ENCODE measurements around the gene REEP5.
"Not testable (repeated sequence)": the region's sequence is repeated elsewhere in the genome, so short reads cannot be mapped to it uniquely, and the experiment has no call there.

The REEP5 gene

DNA sequence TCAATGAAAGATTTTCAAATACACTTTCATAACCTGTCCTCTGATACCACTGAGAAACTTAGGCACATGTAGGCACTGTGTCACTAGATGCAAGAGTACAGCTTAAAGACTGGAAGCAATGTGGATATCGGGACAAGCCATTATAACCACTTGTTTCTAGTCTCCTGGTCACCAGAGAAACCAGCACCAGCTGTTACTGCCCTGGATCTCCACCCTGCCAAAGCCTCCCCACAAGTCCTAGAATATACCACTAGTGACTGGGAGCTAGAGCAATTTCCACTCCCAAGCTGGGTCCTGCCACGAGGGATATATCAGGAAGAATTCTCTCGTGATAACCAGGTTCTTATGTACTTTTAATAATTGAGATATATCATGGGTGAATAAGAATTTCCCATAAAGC is 19.5 kb downstream of the REEP5 start:
- Histone ChIP-seq H3K27me3 (ENCODE audit: control insufficient read depth in 5 of 5, insufficient read depth in 4 of 5, low read length in 5 of 5) (no peaks in the 10 kb centered on the region), H3K9ac (ENCODE audit: low read length in 5 of 5) (no peak overlapping the region), H3K4me1 (ENCODE audit: control insufficient read depth in 5 of 5, insufficient read depth in 5 of 5, low read length in 5 of 5) (peaks cover 0 to 10% (median 8%) of the 10 kb centered on the region in 5 donors), H3K9me3 (ENCODE audit: control insufficient read depth in 5 of 5, low read length in 5 of 5) (no peaks in the 10 kb centered on the region), H3K4me3 (ENCODE audit: low read depth in 1 of 5, low read length in 5 of 5) (no peak overlapping the region), H3K27ac (ENCODE audit: low read depth, low read length) (no peak overlapping the region), H3K36me3 (ENCODE audit: control insufficient read depth in 5 of 5, insufficient read depth in 5 of 5, low read length in 5 of 5) (peaks cover 15 to 47% (median 26%) of the 10 kb centered on the region in 5 donors)

DNA sequence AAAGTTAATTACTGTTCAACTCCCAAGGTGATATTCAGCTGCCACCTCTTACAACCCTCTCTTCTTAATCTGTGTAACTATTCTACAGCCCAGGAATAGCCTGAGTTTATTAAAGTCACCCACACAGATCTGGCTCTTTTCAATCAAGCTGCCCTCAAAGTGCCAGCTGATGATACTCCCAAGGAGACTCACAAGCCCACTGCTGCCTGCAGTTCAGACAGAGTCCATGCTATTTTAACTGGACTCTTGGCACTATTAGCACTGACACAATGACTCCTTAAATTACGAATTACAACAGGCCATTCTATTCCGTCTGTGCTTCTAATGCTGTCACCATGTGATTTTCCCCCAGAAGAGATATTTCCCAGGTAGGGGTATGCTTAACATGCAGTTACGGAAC is 26.3 kb downstream of the REEP5 start:
- peaks cover 0 to 7% (median 7%) of the 10 kb centered on the region in 5 donors for H3K4me1 ChIP-seq (ENCODE audit: control insufficient read depth in 5 of 5, insufficient read depth in 5 of 5, low read length in 5 of 5)
- H3K9ac ChIP-seq (ENCODE audit: low read length in 5 of 5), result peak overlapping the region in 1 of 5 donors; percentile 45
- H3K9me3 ChIP-seq (ENCODE audit: control insufficient read depth in 5 of 5, low read length in 5 of 5), result no peaks in the 10 kb centered on the region
- H3K36me3 ChIP-seq (ENCODE audit: control insufficient read depth in 5 of 5, insufficient read depth in 5 of 5, low read length in 5 of 5), result peaks cover 15 to 42% (median 28%) of the 10 kb centered on the region in 5 donors
- no peak overlapping the region for H3K4me3 ChIP-seq (ENCODE audit: low read depth in 1 of 5, low read length in 5 of 5)
- no peak overlapping the region for H3K27ac ChIP-seq (ENCODE audit: low read depth, low read length)
- no peaks in the 10 kb centered on the region for H3K27me3 ChIP-seq (ENCODE audit: control insufficient read depth in 5 of 5, insufficient read depth in 4 of 5, low read length in 5 of 5)

DNA sequence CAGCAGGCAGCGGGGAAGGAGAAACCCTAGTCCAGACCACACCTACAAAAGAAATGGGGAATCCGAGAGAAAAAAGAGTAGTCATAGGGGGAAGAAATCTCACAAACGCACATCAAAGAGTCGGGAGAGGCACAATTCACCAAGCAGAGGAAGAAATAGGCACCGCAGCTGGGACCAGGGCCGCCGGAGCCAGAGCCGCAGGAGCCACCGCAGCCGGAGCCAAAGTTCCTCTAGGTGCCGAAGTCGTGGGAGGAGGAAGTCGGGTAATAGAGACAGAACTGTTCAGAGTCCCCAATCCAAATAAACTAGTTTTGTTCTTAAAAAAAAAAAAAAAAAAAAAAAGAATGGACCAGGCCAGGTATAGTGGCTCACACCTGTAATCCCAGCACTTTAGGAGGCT is 29.3 kb downstream of the REEP5 start:
- Histone ChIP-seq H3K9me3 (ENCODE audit: control insufficient read depth in 5 of 5, low read length in 5 of 5) (no peaks in the 10 kb centered on the region), H3K4me3 (ENCODE audit: low read depth in 1 of 5, low read length in 5 of 5) (no peak overlapping the region), H3K27ac (ENCODE audit: low read depth, low read length) (no peak overlapping the region), H3K27me3 (ENCODE audit: control insufficient read depth in 5 of 5, insufficient read depth in 4 of 5, low read length in 5 of 5) (no peaks in the 10 kb centered on the region), H3K36me3 (ENCODE audit: control insufficient read depth in 5 of 5, insufficient read depth in 5 of 5, low read length in 5 of 5) (peaks cover 6 to 30% (median 20%) of the 10 kb centered on the region in 5 donors), H3K4me1 (ENCODE audit: control insufficient read depth in 5 of 5, insufficient read depth in 5 of 5, low read length in 5 of 5) (peaks cover 0 to 7% (median 7%) of the 10 kb centered on the region in 5 donors), H3K9ac (ENCODE audit: low read length in 5 of 5) (no peak overlapping the region)

DNA sequence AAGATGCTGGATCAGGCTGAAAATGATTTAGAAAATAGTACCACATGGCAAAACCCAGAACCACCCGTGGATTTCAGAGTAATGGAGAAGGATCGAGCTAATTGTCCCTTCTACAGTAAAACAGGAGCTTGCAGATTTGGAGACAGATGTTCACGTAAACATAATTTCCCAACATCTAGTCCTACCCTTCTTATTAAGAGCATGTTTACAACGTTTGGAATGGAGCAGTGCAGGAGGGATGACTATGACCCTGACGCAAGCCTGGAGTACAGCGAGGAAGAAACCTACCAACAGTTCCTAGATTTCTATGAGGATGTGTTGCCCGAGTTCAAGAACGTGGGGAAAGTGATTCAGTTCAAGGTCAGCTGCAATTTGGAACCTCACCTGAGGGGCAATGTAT is 30.0 kb downstream of the REEP5 start:
- H3K4me1 ChIP-seq (ENCODE audit: control insufficient read depth in 5 of 5, insufficient read depth in 5 of 5, low read length in 5 of 5); H3K27ac ChIP-seq (ENCODE audit: low read depth, low read length); H3K9ac ChIP-seq (ENCODE audit: low read length in 5 of 5); H3K4me3 ChIP-seq (ENCODE audit: low read depth in 1 of 5, low read length in 5 of 5); H3K9me3 ChIP-seq (ENCODE audit: control insufficient read depth in 5 of 5, low read length in 5 of 5); H3K27me3 ChIP-seq (ENCODE audit: control insufficient read depth in 5 of 5, insufficient read depth in 4 of 5, low read length in 5 of 5): not testable (repeated sequence)
- H3K36me3 ChIP-seq (ENCODE audit: control insufficient read depth in 5 of 5, insufficient read depth in 5 of 5, low read length in 5 of 5), result peaks cover 6 to 34% (median 21%) of the 10 kb centered on the region in 5 donors

DNA sequence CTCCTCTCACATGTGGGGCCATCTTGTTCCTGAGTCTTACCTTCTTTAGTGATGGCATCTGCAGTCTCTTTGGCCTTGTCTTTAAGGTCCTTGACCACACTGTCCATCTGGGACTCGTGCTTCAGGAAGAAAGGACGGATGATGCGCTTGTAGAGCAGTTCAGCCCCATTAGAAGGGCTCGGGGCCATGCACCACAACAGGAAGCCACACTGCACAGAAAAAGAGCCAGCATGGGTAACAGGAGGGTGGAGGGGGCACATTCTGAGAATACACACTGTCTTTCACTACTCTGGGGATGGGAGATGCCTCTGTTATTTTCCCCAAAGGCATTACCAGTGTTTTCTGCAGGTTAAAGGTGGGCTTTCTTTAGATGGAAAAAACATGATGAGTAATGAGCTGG is 35.1 kb downstream of the REEP5 start:
- Histone ChIP-seq H3K4me3 (ENCODE audit: low read depth in 1 of 5, low read length in 5 of 5) (no peak overlapping the region), H3K36me3 (ENCODE audit: control insufficient read depth in 5 of 5, insufficient read depth in 5 of 5, low read length in 5 of 5) (peaks cover 37 to 60% (median 51%) of the 10 kb centered on the region in 5 donors), H3K27ac (ENCODE audit: low read depth, low read length) (no peak overlapping the region)

DNA sequence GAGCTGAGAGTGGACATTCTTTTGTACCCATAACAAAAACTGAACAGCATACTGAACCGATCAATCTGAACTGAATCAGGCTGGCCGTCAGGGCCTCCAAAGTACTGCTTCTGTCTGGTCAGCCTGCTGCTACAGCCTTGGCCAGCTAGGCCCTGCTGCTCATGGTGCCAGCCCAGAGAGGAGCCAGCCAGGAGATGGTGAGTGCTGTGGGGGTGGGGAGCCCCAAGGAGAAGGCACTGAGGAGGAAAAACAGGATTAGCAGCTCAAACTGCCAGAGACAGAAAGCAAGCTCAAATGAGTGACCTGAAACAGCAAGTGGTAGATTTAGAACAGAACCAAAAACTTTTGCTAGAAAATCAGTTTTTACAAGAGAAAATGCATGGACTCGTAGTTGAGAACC is 37.0 kb downstream of the REEP5 start:
- no peaks in the 10 kb centered on the region for H3K9me3 ChIP-seq (ENCODE audit: control insufficient read depth in 5 of 5, low read length in 5 of 5)
- no peak overlapping the region for H3K27ac ChIP-seq (ENCODE audit: low read depth, low read length)
- H3K36me3 ChIP-seq (ENCODE audit: control insufficient read depth in 5 of 5, insufficient read depth in 5 of 5, low read length in 5 of 5), result peaks cover 36 to 74% (median 65%) of the 10 kb centered on the region in 5 donors
- H3K4me1 ChIP-seq (ENCODE audit: control insufficient read depth in 5 of 5, insufficient read depth in 5 of 5, low read length in 5 of 5), result peaks cover 0 to 4% (median 0%) of the 10 kb centered on the region in 5 donors
- H3K9ac ChIP-seq (ENCODE audit: low read length in 5 of 5), result no peak overlapping the region
- H3K4me3 ChIP-seq (ENCODE audit: low read depth in 1 of 5, low read length in 5 of 5), result no peak overlapping the region
- no peaks in the 10 kb centered on the region for H3K27me3 ChIP-seq (ENCODE audit: control insufficient read depth in 5 of 5, insufficient read depth in 4 of 5, low read length in 5 of 5)

More for the DNA sequence above, 35.1 kb downstream of the REEP5 start:
- H3K27me3 ChIP-seq (ENCODE audit: control insufficient read depth in 5 of 5, insufficient read depth in 4 of 5, low read length in 5 of 5), result no peaks in the 10 kb centered on the region
- no peak overlapping the region for H3K9ac ChIP-seq (ENCODE audit: low read length in 5 of 5)
- H3K4me1 ChIP-seq (ENCODE audit: control insufficient read depth in 5 of 5, insufficient read depth in 5 of 5, low read length in 5 of 5), result peaks cover 0 to 4% (median 0%) of the 10 kb centered on the region in 5 donors
- no peaks in the 10 kb centered on the region for H3K9me3 ChIP-seq (ENCODE audit: control insufficient read depth in 5 of 5, low read length in 5 of 5)

DNA sequence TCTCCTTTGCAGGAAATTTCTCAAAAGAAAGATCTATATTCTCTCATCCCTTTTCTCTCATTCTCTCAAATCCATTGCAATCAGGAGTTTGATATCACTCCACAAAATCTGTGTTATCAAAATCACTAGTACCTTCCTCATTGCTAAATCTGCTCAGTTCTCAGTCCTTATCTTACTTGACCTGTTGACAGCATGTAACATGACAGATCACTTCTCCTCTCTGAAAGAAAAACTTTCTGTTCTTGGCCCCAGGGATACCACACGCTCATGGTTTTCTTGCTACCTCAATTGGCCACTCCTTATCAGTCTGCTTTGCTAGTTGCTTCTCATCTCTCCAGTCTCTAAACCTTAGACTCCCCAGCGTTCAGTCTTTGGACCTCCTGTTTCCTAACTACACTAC is 38.8 kb downstream of the REEP5 start:
- H3K27ac ChIP-seq (ENCODE audit: low read depth, low read length), result no peak overlapping the region

DNA sequence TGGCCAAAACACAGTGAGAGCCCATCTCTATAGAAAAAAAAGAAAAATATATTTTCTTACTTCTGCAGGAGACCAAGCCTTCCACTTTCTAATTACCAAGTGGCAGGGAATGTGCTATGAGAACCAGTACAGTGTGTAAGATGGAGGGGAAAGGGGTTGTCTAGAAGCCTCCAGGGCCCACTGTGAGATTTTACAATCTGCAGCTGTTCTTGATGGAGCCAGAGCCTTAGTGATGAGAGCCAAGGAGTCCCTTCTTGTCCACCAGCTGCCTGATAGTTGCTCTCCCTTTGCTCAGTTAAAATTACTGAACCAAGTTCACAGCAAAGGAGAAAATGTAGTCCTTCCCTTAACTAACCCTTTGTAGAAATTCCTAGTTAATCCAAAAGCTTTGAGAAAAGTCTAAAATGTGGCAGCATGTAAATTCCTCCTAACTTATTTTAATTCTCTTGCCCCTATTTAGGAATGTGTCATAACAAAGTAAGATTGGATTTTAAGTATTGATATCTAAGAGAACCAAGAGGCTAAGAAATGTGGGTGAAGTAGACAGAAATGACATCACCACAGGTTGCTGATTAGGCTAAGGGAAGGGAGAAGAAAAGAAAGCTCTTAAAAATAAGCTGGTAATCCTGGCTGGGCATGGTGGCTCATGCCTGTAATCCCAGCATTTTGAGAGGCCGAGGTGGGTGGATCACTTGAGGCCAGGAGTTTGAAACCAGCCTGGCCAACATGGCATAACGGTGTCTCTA is 41.6 kb downstream of the REEP5 start:
- Histone ChIP-seq H3K27me3 (ENCODE audit: control insufficient read depth in 5 of 5, insufficient read depth in 4 of 5, low read length in 5 of 5) (no peaks in the 10 kb centered on the region), H3K36me3 (ENCODE audit: control insufficient read depth in 5 of 5, insufficient read depth in 5 of 5, low read length in 5 of 5) (peaks cover 48 to 73% (median 67%) of the 10 kb centered on the region in 5 donors), H3K27ac (ENCODE audit: low read depth, low read length) (no peak overlapping the region), H3K9me3 (ENCODE audit: control insufficient read depth in 5 of 5, low read length in 5 of 5) (no peaks in the 10 kb centered on the region), H3K4me1 (ENCODE audit: control insufficient read depth in 5 of 5, insufficient read depth in 5 of 5, low read length in 5 of 5) (peaks cover 0 to 11% (median 0%) of the 10 kb centered on the region in 5 donors), H3K4me3 (ENCODE audit: low read depth in 1 of 5, low read length in 5 of 5) (no peak overlapping the region), H3K9ac (ENCODE audit: low read length in 5 of 5) (no peak overlapping the region)

More for the DNA sequence above, 38.8 kb downstream of the REEP5 start:
- no peaks in the 10 kb centered on the region for H3K9me3 ChIP-seq (ENCODE audit: control insufficient read depth in 5 of 5, low read length in 5 of 5)
- H3K4me3 ChIP-seq (ENCODE audit: low read depth in 1 of 5, low read length in 5 of 5), result no peak overlapping the region
- peaks cover 45 to 80% (median 73%) of the 10 kb centered on the region in 5 donors for H3K36me3 ChIP-seq (ENCODE audit: control insufficient read depth in 5 of 5, insufficient read depth in 5 of 5, low read length in 5 of 5)
- peaks cover 0 to 4% (median 0%) of the 10 kb centered on the region in 5 donors for H3K4me1 ChIP-seq (ENCODE audit: control insufficient read depth in 5 of 5, insufficient read depth in 5 of 5, low read length in 5 of 5)
- H3K9ac ChIP-seq (ENCODE audit: low read length in 5 of 5), result no peak overlapping the region
- H3K27me3 ChIP-seq (ENCODE audit: control insufficient read depth in 5 of 5, insufficient read depth in 4 of 5, low read length in 5 of 5), result no peaks in the 10 kb centered on the region

DNA sequence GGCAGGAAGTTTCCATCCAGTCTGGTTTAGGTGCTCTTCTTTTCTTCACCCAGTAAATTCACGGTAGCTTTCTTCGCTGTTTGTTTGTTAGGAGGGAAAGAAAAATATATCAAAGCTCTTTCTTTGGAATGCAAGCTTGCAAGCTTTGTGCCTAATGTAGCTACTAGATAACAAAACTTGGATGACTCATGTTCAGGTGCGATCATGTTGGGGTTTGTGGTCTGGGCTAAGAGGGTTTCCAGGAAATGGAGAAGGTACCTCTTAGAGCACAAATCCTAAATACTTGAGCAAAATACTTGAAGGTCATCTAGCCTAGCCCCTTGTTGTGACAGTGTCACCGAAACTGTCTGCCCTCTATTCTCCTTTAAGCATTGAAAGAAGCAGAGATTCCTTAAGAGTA is 43.3 kb downstream of the REEP5 start:
- H3K27ac ChIP-seq (ENCODE audit: low read depth, low read length), result no peak overlapping the region
- no peak overlapping the region for H3K4me3 ChIP-seq (ENCODE audit: low read depth in 1 of 5, low read length in 5 of 5)
- H3K4me1 ChIP-seq (ENCODE audit: control insufficient read depth in 5 of 5, insufficient read depth in 5 of 5, low read length in 5 of 5), result peaks cover 0 to 7% (median 0%) of the 10 kb centered on the region in 5 donors
- peak overlapping the region in 1 of 5 donors; percentile 20 for H3K9ac ChIP-seq (ENCODE audit: low read length in 5 of 5)
- no peaks in the 10 kb centered on the region for H3K27me3 ChIP-seq (ENCODE audit: control insufficient read depth in 5 of 5, insufficient read depth in 4 of 5, low read length in 5 of 5)
- peaks cover 39 to 64% (median 55%) of the 10 kb centered on the region in 5 donors for H3K36me3 ChIP-seq (ENCODE audit: control insufficient read depth in 5 of 5, insufficient read depth in 5 of 5, low read length in 5 of 5)
- H3K9me3 ChIP-seq (ENCODE audit: control insufficient read depth in 5 of 5, low read length in 5 of 5), result no peaks in the 10 kb centered on the region

DNA sequence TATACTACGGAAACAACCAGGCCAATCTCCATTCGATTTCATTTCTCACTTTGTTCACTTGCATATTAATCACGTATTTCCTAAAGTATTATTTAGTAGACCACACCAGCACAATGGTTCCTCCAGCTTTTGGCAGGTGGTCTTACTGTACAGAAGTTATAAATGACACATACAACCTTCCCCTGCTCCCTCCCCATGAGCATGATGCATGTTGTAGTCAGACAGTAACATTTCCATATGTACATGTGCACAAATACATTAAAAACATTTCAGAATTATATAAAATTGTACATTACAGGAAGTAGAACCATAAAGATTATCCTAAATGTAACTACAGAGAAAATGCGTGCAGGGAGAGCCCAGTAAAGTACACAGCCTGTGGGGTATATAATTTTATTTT is 43.9 kb downstream of the REEP5 start:
- Histone ChIP-seq H3K36me3 (ENCODE audit: control insufficient read depth in 5 of 5, insufficient read depth in 5 of 5, low read length in 5 of 5) (peaks cover 36 to 57% (median 48%) of the 10 kb centered on the region in 5 donors), H3K9me3 (ENCODE audit: control insufficient read depth in 5 of 5, low read length in 5 of 5) (no peaks in the 10 kb centered on the region), H3K4me1 (ENCODE audit: control insufficient read depth in 5 of 5, insufficient read depth in 5 of 5, low read length in 5 of 5) (peaks cover 0 to 7% (median 0%) of the 10 kb centered on the region in 5 donors), H3K4me3 (ENCODE audit: low read depth in 1 of 5, low read length in 5 of 5) (no peak overlapping the region), H3K27ac (ENCODE audit: low read depth, low read length) (no peak overlapping the region), H3K27me3 (ENCODE audit: control insufficient read depth in 5 of 5, insufficient read depth in 4 of 5, low read length in 5 of 5) (no peaks in the 10 kb centered on the region), H3K9ac (ENCODE audit: low read length in 5 of 5) (no peak overlapping the region)
